Measurements from ENCODE around the gene CPE.
"Not testable (repeated sequence)": the region's sequence is repeated elsewhere in the genome, so short reads cannot be mapped to it uniquely, and the experiment has no call there.

Gene CPE

DNA sequence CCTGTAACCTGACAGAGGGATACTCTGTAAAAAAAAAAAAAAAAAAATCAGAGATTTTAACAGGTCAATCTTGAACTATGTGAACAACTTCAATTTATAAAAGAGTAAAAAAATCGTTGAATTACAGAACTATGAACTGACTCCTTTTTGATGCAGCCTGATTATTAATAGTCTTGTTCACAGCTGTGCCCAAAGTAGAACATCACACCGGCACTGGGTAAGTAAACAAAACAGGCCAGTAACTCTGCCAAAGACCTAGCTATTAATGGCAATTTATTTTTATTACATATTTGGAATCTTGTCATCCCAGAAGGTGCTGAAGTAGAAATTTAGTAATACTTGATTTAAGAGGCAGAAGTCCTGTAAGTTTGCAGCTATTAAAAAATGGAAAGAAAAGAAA is 31.4 kb downstream of the CPE start:
- no peak for DNase-seq

DNA sequence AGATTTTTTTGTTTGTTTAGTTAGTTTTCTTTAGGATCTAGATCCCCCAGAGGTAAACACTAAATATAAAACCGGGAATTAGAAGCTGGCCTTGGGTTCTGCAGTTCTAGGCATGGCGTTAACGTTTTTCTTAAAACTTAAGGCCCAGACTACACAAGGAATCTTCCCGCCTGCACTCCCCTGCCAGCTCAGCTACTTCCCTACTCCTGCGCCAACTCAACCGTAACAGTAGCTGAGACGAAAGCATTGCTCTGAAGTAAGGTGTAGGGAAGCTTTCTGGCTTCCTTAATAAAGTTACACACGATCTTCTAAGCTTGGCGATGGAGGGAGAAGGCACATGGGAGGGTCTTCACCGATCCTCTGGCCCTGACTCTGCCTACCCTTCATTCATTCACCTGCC is 37.1 kb downstream of the CPE start:
- no peak for DNase-seq

DNA sequence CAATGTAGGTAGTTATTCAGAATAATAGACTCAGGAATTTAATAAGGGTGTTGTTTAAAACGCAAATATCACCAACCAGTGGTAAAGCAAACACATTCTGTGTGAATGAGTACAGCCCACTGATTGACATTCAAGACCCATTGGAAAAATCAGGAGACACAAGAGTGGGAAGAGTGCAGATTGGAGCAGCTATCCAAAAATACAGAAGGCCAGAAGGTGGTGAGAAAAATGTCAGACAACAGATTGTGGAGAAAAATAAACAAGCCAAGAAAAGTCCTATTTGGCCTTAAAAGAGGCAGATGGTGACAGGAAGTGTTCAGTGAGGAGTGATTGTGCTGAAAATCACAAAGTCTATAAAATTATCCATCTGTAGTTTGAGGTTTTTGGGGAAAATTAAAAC is 39.3 kb downstream of the CPE start:
- DNase-seq = no peak

DNA sequence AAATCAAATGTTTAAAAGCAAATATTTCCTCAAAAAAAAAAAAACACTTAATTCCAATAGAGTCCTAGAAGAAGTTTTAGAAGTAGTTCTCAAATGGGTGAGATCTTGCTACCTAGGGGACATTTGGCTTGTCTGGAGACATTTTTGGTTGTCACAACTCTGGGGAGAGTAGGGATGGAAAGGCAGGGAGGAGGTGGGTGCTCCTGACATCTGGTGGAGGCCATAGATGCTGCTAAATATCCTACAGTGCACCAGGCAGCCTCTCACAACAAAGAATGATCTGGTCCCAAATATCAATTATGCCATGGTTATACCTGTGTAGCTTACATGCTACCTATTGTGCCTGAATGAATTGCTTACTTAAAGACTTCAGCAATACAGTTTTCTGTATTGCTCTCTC is 46.8 kb downstream of the CPE start:
- no peak for DNase-seq

DNA sequence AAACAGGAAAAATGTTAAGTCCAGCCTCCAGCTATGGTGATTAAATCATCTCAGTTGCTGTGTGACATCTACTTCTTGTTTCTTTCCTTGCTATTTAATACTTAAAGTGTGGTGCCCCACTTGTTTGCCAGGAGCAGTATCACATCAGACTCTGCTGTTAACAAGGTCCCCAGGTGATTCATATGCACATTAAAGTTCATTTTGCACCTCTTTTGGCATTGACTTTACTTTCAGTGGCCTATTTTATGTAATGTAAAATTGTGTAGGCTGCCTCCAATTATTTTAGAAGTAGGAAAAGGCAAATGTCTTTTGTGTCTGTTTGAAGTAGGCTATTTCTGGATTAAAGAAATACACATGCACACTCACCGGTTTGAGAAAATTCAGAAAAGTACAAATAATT is 47.5 kb downstream of the CPE start:
- DNase-seq = no peak

DNA sequence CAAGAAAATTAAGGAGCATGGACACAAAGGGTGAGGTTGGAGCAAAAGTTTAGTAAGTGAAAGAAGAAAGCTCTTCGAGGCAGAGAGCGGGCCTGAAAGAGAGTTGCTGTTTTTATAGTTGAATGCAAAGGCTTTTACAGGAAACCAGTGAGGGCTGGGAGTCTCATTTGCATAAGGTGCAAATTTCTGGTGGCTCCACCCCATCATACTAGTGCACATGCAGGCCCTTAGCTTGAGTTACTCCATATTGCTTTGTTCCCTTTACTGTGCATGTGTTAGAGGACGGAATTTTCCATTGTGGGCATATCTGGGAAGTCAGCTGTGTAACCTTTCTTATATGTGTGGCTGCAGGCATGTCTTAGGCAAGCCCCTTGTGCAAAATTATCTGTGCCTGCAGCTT is 48.0 kb downstream of the CPE start:
- no peak for DNase-seq

DNA sequence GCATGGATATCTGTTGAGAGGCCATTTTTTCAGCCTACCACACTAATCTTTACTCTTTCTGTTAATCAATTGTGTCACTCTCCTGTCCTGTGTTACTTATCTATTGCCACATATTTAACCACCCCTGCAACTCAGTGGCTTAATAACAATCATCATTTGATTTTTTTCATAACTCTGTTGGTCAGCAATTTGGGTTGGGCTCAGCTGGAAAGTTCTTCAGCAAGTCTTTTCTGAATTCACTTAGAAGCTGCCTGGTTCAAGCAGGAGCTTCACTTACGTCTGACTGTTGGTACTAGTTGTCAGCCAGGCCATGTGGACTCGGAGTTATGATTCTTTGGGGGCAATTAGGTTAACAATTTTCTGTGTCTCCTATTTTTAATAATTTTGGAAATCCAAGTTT is 50.1 kb downstream of the CPE start:
- no peak for DNase-seq

DNA sequence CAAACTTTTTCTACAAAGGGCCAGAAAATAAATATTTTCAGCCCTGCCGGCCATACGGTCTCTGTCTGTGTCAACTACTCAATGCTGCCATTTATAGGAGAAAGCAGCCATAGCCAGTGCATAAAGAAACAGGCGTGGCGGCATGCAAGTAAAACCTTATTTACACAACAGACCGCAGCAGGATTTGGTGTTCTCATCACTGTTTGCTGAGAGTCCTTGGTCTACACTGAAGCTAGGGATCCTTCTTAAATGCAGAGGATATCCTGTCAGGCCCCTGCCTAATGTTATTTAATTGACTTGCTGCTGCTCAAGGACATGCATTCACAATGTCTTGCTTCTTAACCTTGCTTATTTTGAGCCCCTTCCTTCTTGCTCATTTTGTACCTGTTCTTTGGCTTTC is 54.7 kb downstream of the CPE start:
- DNase-seq = no peak

DNA sequence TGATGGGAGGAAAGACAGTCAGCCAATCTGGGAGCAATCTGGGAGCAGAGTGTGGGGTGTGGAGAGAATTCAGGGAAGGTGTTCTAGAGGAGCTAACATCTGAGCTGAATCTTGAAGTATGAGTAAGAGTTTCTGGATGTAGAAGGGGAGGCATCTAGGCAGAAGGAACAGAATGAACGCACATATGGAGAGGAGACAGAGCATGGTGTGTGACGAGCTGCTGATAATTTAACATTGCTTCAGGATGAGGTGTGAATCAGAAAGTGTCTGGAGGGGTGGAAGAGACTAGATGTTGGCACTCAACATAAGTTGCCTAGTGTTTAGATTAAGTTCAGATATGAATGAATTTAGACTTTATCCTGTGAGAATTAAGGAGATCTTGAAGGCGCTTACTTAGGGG is 58.9 kb downstream of the CPE start:
- no peak for DNase-seq

DNA sequence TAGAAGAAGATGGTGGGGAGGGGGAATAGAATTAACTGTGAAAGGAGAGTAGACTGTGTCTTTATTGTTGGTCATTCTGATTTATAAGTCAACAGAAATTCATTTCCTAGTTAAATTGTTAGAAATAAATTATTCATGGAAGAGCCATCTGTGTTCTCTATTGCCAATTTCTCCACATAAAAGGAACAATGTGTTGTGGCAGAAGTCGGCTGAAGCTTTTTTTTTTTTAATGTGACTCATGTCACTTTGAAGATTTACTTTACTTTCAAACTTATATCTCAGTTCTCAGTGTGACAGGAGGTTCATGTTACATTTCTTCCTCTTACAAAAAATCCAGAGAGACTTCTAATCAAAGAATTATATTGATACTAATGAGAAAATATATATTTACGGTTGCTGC is 60.5 kb downstream of the CPE start:
- DNase-seq = no peak

DNA sequence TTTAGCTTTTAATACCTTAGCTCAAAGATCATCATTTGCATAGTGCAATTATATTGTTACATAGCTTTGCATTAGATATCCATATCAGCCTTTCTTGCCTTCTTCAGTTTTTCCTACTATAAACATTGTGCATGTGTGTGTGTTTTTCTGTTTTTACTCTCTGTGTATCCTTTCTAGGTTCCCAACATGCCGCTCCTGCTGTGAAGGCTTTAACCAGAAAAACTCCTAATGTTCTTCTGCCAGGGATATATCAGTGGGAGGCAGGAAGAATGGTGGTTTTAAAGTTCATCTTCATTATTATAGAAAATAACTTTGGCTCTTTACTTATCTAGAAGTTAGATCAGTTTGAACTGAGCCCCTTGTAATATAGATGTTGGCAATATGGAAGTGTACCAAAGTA is 61.2 kb downstream of the CPE start:
- DNase-seq = no peak

DNA sequence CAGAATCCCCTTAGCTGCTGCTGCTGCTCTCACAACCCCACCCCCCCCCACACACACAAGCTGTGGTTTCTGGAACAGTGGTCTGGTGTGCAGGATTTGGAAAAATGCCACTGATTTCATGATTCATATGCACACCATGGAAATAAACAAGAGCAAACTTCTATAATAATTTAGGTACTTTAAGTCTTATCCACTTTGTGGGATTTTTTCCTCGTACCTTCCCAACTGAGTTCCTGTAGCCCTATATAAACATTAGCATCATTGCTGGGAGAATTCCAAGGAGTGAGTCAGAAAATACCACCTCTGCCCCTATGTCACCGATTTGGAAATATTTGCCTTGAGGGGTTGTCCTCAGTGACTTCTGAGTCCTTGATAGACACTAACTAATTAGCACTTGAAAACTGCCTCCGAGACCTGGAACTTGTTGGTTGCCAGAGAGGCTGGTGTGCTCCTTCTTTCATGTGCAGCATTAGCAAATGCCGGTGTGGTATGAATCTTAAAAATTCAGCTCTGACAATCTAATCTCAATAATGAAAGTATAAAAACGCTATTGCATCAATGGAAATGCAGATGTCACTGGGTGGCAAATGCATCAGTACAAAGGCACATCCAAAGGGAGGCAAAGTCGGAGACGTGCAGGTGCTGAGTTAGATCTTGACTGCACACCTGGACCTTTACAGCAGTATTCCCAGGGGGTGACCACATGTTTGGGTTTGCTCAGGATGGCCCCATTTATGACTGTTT is 61.8 kb downstream of the CPE start:
- no peak for DNase-seq

DNA sequence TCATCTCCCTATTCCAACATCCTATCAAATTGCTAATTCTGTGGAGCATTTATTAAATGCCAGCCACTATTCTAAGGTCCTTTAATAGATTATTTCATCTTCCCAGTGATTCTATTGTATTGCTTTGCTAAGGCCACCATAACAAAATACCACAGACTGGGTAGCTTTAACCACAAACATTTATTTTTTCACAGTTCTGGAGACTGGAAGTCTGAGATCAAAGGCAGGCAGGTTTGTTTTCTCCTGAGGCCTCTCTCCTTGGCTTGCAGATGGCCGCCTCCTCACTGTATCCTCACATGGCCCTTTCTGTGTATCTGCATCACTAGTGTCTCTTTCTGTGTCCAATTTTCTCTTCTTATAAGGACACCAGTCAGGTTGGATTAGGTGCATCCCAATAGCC is 64.5 kb downstream of the CPE start:
- DNase-seq = no peak

DNA sequence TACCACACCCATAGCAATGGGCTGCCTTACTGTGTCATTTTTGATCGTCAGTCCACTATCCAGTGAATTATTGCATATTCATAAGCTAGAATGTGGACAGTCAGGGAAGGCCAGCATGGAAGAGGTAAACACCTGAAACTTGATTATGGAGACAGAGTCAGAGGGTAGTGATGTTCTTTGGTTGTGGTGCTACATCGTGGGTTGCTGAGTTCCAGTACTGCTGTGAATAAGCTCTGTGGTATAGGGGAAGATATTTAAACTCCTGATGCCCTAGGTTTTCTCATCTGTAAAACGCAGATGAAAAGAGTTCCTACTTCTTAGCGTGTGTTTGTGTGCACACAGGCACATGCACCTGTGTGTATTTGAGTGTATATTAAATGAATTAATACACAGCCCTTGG is 69.9 kb downstream of the CPE start:
- no peak for DNase-seq

DNA sequence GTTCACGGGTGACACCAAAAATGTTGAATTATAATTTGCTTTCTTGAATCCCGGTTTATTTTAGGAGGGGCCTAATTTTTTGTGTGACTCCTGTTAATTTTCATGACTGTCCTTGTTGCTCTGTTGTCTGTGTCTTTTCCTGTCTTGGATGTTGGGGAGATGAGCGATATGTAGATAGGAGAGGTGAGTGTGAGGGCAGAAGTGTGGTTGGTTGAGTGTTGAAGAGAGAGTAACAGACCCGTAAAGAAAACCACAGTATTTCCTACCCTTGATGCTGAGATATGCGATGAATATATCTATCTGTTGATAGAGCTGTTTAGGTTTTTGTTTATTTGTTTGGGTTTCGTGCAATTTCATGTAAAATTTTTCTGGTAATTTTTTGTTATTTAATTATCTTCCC is 70.5 kb downstream of the CPE start:
- DNase-seq = no peak

DNA sequence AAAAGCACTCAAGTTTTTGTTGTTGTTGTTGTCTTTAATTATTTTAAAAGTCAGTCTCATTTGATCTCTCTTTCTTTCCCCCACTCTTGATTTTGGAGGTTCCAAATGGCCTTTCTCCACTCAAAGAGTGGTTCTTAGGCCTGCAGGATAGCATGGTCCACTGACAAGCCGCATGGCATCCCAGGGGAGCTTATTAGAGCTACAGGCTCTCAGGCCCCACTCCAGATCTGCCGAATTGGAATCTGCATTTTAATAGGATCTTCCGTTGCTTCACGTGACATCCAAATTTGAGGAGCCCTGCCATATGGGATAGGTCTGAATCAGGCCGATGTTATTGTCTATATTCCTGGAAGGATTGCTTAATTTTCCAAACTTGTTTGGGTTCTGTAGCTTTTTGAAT is 72.1 kb downstream of the CPE start:
- DNase-seq = no peak

DNA sequence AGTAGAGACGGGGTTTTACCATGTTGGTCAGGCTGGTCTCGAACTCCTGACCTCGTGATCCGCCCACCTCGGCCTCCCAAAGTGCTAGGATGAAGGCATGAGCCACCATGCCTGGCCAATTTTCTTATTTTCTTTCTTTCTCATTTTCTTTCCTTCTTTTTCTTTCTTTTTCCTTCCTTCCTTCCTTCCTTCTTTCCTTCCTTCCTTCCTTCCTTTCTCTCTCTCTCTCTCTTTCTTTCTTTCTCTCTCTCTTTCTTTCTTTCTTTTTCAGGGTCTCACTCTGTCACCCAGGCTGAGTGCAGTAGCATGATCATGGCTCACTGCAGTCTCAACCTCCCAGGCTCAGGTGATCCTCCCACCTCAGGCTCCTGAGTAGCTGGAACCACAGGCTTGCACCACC is 74.3 kb downstream of the CPE start:
- DNase-seq = not testable (repeated sequence)

DNA sequence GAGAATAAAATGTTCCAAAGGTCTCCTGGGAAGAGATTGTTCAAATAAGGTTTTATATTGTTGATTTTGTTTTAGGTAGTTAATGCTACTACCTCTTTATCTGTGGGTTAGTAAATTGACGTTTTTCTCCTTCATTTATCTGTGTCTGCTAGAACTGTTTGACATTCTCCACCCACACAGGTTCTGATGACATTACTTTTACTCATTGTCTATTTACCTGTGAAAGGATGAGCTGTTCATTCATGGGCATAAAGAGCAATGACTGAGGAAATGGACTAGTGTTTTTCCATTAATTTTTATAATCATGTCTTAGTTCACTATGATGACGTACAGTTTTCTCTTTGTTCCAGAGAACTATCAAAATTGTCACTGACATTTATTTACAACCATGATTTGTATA is 75.6 kb downstream of the CPE start:
- no peak for DNase-seq

DNA sequence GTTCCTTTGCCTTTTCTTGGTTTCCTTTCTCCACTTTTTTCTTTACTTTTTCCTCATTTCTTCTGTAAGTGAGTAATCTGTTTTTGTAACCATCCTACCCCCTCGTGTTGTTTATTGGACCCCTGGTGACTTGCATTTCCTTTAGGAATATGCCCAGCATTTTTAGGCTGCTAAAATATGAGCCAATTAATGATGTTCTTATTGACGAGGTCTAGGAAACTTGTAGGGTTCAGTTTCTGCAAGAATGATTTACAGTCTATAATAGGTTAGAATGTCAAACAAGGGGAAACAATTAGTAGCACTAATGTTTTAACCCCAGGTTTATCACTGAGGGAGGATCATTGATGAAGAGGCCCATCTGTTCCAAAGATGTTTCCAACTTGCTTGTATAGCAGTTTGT is 79.0 kb downstream of the CPE start:
- no peak for DNase-seq

DNA sequence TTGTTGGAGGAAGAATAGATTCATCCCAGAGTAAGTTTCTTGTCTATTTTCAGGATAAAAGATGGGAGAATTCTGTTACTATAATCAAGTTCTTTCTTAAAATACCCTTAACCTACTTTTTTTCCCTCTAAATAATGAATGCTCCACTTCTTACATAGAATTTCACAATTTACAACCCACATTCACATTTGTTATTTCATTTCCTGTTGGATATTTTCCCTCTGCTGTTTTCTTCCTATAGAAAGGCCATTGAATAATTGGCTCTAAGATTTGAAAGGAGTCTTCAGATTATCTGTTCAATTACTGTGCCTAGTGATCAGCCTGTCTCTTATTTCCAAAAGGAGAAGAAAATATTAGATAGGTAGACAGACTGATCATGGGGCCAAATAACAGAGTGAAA is 79.7 kb downstream of the CPE start:
- DNase-seq = no peak

DNA sequence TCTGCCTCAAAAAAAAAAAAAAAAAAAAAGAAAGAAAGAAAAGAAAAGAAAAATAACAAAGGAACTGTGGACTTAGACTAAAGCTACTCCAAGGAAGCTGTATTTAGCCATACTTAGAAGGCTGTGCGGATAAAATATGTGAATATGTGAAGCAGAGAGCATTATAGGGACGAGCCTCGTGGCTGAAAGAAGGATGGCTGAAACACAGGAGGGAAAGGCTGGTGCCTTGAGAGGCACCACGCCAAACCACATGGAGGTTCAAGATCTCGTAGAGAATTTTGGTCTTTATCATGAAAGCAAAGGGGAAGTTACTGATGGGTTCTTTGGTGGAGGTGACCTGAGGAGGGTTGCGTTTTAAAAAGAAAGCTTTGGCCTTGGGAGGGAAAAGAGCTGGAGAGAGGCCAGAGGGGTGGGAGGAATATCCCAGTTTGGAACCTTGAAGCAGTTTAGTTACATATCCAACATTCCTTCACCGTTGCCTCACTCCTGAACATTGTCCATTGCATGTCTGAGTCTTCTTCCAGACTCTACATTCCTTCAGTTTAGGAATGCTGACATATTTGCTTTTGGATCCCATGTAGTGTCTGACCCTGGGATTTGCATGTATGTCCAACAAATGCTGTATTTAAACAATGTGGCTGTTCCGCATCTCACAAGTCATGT is 82.5 kb downstream of the CPE start:
- DNase-seq = no peak

DNA sequence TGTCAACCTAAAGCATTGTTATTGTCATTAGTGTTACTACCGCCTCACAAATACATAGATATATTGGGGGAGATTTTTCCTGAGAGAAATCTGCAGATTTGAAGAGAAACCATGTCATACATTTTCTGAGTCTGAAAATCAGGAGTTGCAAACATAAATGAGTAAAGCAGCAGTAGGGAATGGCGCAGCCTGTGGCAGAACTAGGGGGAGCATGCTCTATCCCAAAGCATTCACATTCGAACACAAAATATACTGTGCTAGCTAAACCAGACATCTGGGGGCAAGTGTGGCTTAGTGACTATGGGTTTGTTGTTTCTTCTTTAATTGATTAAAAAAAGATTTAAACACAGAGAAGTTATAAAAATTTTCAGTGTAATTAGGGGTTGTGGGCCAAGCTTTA is 83.2 kb downstream of the CPE start:
- DNase-seq = no peak

DNA sequence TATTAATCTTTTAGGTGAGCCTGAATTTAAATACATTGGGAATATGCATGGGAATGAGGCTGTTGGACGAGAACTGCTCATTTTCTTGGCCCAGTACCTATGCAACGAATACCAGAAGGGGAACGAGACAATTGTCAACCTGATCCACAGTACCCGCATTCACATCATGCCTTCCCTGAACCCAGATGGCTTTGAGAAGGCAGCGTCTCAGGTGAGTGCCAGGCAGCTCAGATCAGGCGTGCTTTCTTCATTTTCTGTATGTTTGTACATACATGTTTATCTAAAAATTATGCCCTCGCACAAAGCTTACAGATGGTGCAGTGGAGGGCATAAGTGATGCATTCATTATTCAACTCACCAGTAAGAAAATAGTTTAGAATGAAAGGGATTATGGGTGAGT is 85.6 kb downstream of the CPE start:
- DNase-seq = no peak

DNA sequence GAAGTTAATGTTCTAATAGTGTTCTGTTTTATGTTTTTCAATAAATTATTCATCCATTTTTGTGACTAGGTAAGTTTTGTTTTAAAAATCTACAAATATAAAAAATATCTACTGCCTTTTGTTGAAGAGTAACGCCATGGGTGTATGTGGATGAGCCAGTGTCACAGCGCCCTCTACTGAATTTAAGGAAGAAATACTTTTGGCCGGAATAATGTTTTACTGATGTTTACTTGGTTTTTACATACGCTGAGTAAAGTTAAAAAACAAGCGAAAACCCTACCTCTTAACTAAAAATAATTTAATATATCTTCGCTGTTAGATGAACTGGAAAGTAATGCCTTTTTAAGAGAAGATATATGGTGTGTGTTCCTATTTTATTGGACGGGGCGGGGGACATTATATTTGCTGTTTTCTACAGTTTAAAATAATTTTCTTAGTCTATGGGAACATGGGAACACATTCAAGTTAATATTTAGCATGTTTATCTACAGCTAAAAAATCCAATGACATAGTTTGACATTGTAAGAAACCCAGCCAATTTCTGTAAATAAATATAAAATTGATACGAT is 86.1 kb downstream of the CPE start:
- peak in 1 of 4 experiments; percentile 0 for DNase-seq

DNA sequence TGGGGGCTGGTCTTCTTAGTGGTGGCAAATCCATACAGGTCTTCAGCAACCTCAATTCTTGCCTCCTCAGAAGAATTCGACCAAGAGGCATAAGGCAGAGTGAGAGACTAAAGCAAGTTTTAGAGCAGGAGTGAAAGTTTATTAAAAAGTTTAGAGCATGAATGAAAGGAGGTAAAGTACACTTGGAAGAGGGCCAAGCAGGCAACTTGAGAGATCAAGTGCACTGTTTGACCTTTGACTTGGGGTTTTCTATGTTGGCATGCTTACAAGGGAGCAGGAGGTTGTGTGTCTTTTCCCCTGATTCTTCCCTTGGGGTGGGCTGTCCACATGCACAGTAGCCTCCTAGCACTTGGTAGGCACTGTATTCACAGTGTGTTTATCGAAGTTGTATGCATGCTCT is 91.2 kb downstream of the CPE start:
- DNase-seq = no peak
